GM10266 (cell line): Measurements from ENCODE around the gene FAM222B.

Experiments
- DNase-seq: peaks from one replicate; pipeline ENCODE4 v3.0.0; 2012; ENCODE audit errors: extremely low spot score
- CTCF ChIP-seq: IDR thresholded peaks from 2 replicates; pipeline ENCODE4 v1.5.1; 2012; ENCODE audit warnings: mild to moderate bottlenecking, low read depth; ENCODE audit not compliant: control insufficient read depth, insufficient read depth; ENCODE audit errors: missing control alignments

The FAM222B gene

GRCh38 chr17:28706471-28707338 is 135.9 kb downstream of the FAM222B start:
- no peak for DNase-seq
- TF ChIP-seq CTCF = no peak
